Liver (tissue), 9 donors: ENCODE measurements around the gene LIMS1. TPM values are rescaled to one million over a fixed set of nuclear protein-coding genes. Genes with fewer than 3 reads are reported as not detected.

Experiments
- DNase-seq: peaks from one replicate; pipeline ENCODE4 v3.0.0-alpha.2; 2017; ENCODE audit warnings: low spot score
- H3K27ac ChIP-seq, 2 donors: one replicate each; pipeline ENCODE4 v1.7.0; 2013; ENCODE audit warnings: inconsistent platforms in 2 of 2, low read length in 2 of 2, control low read depth in 1 of 2, low read depth in 1 of 2, mild to moderate bottlenecking in 1 of 2
- H3K27me3 ChIP-seq, 4 donors: one replicate each; pipeline versions ENCODE4 v1.6.1 to v1.7.0; 2013; ENCODE audit warnings: low read length in 3 of 4, inconsistent platforms in 1 of 4, mild to moderate bottlenecking in 1 of 4, moderate library complexity in 1 of 4; ENCODE audit not compliant: control insufficient read depth in 4 of 4, insufficient read depth in 4 of 4
- H3K36me3 ChIP-seq, 4 donors: one replicate each; pipeline versions ENCODE4 v1.6.1 to v1.7.0; 2013; ENCODE audit warnings: low read length in 3 of 4, mild to moderate bottlenecking in 3 of 4, low read depth in 1 of 4, moderate library complexity in 1 of 4; ENCODE audit not compliant: control insufficient read depth in 4 of 4, insufficient read depth in 3 of 4
- H3K4me1 ChIP-seq, 4 donors: one replicate each; pipeline versions ENCODE4 v1.6.1 to v1.7.0; 2013; ENCODE audit warnings: low read length in 3 of 4, mild to moderate bottlenecking in 3 of 4, moderate library complexity in 1 of 4; ENCODE audit not compliant: control insufficient read depth in 4 of 4, insufficient read depth in 4 of 4
- H3K4me3 ChIP-seq, 3 donors: one replicate each; pipeline versions ENCODE4 v1.6.1 to v1.7.0; 2013; ENCODE audit warnings: low read length in 3 of 3, control low read depth in 1 of 3, low read depth in 1 of 3, mild to moderate bottlenecking in 1 of 3
- H3K9ac ChIP-seq, 2 donors: one replicate each; pipeline ENCODE4 v1.7.0; 2013; ENCODE audit warnings: low read length in 2 of 2, mild to moderate bottlenecking in 2 of 2, moderate library complexity in 2 of 2, control low read depth in 1 of 2, low read depth in 1 of 2
- H3K9me3 ChIP-seq, 4 donors: one replicate each; pipeline versions ENCODE4 v1.6.1 to v1.7.0; 2013; ENCODE audit warnings: low read length in 3 of 4; ENCODE audit not compliant: control insufficient read depth in 4 of 4
- EGR1 ChIP-seq, 2 donors: IDR thresholded peaks; 2 replicates each; pipeline ENCODE4 v1.6.1; 2016 to 2018; ENCODE audit warnings: antibody characterized with exemption in 2 of 2, low read depth in 2 of 2
- FOXA1 ChIP-seq: IDR thresholded peaks from 2 replicates; pipeline ENCODE4 v1.6.1; 2016; ENCODE audit warnings: antibody characterized with exemption
- FOXA2 ChIP-seq: IDR thresholded peaks from 2 replicates; pipeline ENCODE4 v1.6.1; 2016; ENCODE audit warnings: antibody characterized with exemption
- GABPA ChIP-seq, 2 donors: IDR thresholded peaks in 1 of 2; conservative IDR thresholded peaks in 1 of 2; 2 replicates each; pipeline ENCODE4 v1.6.1; 2016; ENCODE audit warnings: antibody characterized with exemption in 2 of 2, mild to moderate bottlenecking in 1 of 2, moderate library complexity in 1 of 2
- HNF4A ChIP-seq, 2 donors: conservative IDR thresholded peaks; 2 replicates each; pipeline ENCODE4 v1.6.1; 2016; ENCODE audit warnings: antibody characterized with exemption in 2 of 2, mild to moderate bottlenecking in 2 of 2
- HNF4G ChIP-seq: IDR thresholded peaks from 2 replicates; pipeline ENCODE4 v1.6.1; 2016; ENCODE audit warnings: antibody characterized with exemption
- JUND ChIP-seq, 2 donors: IDR thresholded peaks; 2 replicates each; pipeline ENCODE4 v1.6.1; 2016; ENCODE audit warnings: antibody characterized with exemption in 2 of 2
- NR2F2 ChIP-seq: IDR thresholded peaks from 2 replicates; pipeline ENCODE4 v1.6.1; 2016; ENCODE audit warnings: antibody characterized with exemption
- RAD21 ChIP-seq, 2 donors: IDR thresholded peaks; 2 replicates each; pipeline ENCODE4 v1.6.1; 2016; ENCODE audit warnings: antibody characterized with exemption in 2 of 2, mild to moderate bottlenecking in 2 of 2
- RXRA ChIP-seq, 2 donors: IDR thresholded peaks; 2 replicates each; pipeline ENCODE4 v1.6.1; 2017 to 2018; ENCODE audit warnings: antibody characterized with exemption in 2 of 2, mild to moderate bottlenecking in 1 of 2
- SP1 ChIP-seq: IDR thresholded peaks from 2 replicates; pipeline ENCODE4 v1.6.1; 2018; ENCODE audit warnings: antibody characterized with exemption, mild to moderate bottlenecking
- TAF1 ChIP-seq: conservative IDR thresholded peaks from 2 replicates; pipeline ENCODE4 v1.6.1; 2016; ENCODE audit warnings: antibody characterized with exemption, mild to moderate bottlenecking
- YY1 ChIP-seq: IDR thresholded peaks from 2 replicates; pipeline ENCODE4 v1.6.1; 2016; ENCODE audit warnings: antibody characterized with exemption, mild to moderate bottlenecking
- WGBS: extraction: QIAGEN DNeasy Blood & Tissue Kit; methylation state at CpG from one replicate; pipeline ENCODE4 v1.1.7; 2013; 5-methylcytosine and 5-hydroxymethylcytosine counted together
- polyA plus RNA-seq, 2 donors: library from polyadenylated mRNA; stranded (reverse) in 1 of 2; unstranded in 1 of 2; fragments of 200-250 nt in 1 of 2; fragments of >200 nt in 1 of 2; fragmentation: Nextera tagmentation in 1 of 2; extraction: Ambion mirVana in 1 of 2; gene quantifications; one replicate each; pipeline versions ENCODE4 v1.2.1 to v1.2.3, GENCODE V29; 2013 to 2015
- total RNA-seq, 2 donors: library from RNA; depleted of rRNA; stranded (reverse); fragments of >200 nt; gene quantifications; one replicate each; pipeline ENCODE4 v1.2.3, GENCODE V29; 2014
- TF ChIP-seq, protein P1 (sequence below): IDR thresholded peaks from 2 replicates; pipeline ENCODE4 v1.6.1; 2016; ENCODE audit warnings: antibody characterized with exemption
- TF ChIP-seq, protein P2 (sequence below): IDR thresholded peaks from 2 replicates; pipeline ENCODE4 v1.6.1; 2016; ENCODE audit warnings: antibody characterized with exemption
- TF ChIP-seq, protein P3 (sequence below): IDR thresholded peaks from 2 replicates; pipeline ENCODE4 v1.6.1; 2016; ENCODE audit warnings: antibody characterized with exemption, mild to moderate bottlenecking
- TF ChIP-seq, protein P4 (sequence below): IDR thresholded peaks from 2 replicates; pipeline ENCODE4 v1.6.1; 2016; ENCODE audit warnings: antibody characterized with exemption
- TF ChIP-seq, protein P5 (sequence below): fragments of 150-350 bp; IDR thresholded peaks from 2 replicates; pipeline ENCODE4 v1.5.1; 2017; ENCODE audit warnings: improper control_type of control experiment, low read depth, low read length; ENCODE audit not compliant: missing input control
- donor health status: healthy.
- donor health status: healthy.
- donor health status: healthy.
- donor health status: healthy.
- donor health status: healthy.

Gene LIMS1
- total and polyA plus RNA-seq, 4 donors, result 10.2 to 37.1 (median 22.1) TPM

DNA sequence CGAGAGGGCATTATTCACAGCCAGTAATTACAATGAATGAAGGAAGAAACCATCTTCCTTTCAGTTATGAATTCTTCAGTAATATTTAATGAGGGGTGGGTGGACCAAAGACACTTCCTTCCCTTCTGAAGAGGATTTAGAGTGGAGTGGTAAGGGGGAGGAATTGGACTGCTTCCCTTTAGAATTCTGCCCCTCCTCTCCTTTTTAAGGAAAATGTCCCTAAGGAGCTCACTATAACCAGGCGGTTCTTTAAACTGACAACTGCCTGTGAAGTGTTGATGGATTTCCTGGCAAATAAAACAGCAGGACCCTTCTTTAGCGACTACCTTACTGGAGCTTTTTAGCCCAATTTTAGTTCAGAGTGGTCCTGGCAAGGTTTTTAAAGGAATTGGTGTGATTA lies 86.4 kb downstream of the LIMS1 start:
- no peak overlapping the region for H3K27ac ChIP-seq
- no peak overlapping the region for H3K4me3 ChIP-seq
- H3K9me3 ChIP-seq, result no peaks in the 10 kb centered on the region
- H3K4me1 ChIP-seq, result peaks cover 0 to 6% (median under 1%) of the 10 kb centered on the region in 4 donors
- H3K27me3 ChIP-seq, result no peaks in the 10 kb centered on the region
- no peak for DNase-seq
- H3K36me3 ChIP-seq, result no peaks in the 10 kb centered on the region
- TF ChIP-seq HNF4G (no peak), EGR1 (IDR thresholded peaks at IDR 0.05; ENCODE audit: low read depth in 2 of 2) (no peak), RXRA (IDR thresholded peaks at IDR 0.05) (no peak), TAF1 (no peak), FOXA1 (no peak), RAD21 (IDR thresholded peaks at IDR 0.05) (no peak), SP1 (no peak), NR2F2 (no peak), JUND (IDR thresholded peaks at IDR 0.05) (no peak)
- TF ChIP-seq, protein P1, sequence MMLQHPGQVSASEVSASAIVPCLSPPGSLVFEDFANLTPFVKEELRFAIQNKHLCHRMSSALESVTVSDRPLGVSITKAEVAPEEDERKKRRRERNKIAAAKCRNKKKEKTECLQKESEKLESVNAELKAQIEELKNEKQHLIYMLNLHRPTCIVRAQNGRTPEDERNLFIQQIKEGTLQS, result no peak
- TF ChIP-seq, protein P2, sequence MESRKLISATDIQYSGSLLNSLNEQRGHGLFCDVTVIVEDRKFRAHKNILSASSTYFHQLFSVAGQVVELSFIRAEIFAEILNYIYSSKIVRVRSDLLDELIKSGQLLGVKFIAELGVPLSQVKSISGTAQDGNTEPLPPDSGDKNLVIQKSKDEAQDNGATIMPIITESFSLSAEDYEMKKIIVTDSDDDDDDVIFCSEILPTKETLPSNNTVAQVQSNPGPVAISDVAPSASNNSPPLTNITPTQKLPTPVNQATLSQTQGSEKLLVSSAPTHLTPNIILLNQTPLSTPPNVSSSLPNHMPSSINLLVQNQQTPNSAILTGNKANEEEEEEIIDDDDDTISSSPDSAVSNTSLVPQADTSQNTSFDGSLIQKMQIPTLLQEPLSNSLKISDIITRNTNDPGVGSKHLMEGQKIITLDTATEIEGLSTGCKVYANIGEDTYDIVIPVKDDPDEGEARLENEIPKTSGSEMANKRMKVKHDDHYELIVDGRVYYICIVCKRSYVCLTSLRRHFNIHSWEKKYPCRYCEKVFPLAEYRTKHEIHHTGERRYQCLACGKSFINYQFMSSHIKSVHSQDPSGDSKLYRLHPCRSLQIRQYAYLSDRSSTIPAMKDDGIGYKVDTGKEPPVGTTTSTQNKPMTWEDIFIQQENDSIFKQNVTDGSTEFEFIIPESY, result no peak
- TF ChIP-seq, protein P3, sequence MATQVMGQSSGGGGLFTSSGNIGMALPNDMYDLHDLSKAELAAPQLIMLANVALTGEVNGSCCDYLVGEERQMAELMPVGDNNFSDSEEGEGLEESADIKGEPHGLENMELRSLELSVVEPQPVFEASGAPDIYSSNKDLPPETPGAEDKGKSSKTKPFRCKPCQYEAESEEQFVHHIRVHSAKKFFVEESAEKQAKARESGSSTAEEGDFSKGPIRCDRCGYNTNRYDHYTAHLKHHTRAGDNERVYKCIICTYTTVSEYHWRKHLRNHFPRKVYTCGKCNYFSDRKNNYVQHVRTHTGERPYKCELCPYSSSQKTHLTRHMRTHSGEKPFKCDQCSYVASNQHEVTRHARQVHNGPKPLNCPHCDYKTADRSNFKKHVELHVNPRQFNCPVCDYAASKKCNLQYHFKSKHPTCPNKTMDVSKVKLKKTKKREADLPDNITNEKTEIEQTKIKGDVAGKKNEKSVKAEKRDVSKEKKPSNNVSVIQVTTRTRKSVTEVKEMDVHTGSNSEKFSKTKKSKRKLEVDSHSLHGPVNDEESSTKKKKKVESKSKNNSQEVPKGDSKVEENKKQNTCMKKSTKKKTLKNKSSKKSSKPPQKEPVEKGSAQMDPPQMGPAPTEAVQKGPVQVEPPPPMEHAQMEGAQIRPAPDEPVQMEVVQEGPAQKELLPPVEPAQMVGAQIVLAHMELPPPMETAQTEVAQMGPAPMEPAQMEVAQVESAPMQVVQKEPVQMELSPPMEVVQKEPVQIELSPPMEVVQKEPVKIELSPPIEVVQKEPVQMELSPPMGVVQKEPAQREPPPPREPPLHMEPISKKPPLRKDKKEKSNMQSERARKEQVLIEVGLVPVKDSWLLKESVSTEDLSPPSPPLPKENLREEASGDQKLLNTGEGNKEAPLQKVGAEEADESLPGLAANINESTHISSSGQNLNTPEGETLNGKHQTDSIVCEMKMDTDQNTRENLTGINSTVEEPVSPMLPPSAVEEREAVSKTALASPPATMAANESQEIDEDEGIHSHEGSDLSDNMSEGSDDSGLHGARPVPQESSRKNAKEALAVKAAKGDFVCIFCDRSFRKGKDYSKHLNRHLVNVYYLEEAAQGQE, result no peak
- TF ChIP-seq, protein P4, sequence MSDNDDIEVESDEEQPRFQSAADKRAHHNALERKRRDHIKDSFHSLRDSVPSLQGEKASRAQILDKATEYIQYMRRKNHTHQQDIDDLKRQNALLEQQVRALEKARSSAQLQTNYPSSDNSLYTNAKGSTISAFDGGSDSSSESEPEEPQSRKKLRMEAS, result no peak
- TF ChIP-seq, protein P5, sequence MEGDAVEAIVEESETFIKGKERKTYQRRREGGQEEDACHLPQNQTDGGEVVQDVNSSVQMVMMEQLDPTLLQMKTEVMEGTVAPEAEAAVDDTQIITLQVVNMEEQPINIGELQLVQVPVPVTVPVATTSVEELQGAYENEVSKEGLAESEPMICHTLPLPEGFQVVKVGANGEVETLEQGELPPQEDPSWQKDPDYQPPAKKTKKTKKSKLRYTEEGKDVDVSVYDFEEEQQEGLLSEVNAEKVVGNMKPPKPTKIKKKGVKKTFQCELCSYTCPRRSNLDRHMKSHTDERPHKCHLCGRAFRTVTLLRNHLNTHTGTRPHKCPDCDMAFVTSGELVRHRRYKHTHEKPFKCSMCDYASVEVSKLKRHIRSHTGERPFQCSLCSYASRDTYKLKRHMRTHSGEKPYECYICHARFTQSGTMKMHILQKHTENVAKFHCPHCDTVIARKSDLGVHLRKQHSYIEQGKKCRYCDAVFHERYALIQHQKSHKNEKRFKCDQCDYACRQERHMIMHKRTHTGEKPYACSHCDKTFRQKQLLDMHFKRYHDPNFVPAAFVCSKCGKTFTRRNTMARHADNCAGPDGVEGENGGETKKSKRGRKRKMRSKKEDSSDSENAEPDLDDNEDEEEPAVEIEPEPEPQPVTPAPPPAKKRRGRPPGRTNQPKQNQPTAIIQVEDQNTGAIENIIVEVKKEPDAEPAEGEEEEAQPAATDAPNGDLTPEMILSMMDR, result no peak
- WGBS, result 79% methylated on average over 3 of the region's 3 CpGs
- no peak overlapping the region for H3K9ac ChIP-seq

DNA sequence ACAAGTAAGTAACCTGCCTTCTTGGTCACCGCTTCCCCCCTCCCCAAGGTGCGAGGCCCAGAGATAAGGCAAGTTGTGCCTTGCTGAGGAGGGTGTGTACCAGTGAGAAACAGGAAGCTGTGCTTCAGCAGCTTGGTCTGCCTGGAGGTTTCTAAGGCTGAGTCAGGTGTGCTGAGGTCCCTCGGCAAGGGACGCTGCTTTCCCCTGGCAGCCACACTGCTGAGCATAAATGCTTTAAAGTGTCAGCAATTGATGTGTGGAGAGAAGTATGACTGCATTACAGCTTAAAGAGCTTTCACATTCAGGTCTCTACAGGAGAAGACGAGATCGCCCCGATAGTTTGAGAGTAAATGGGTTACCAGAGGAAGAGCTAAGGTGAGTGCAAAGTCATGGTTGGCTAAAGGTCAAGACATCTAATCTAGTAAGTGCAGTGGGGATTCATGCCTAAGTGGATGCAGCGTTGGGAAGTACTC lies 86.9 kb downstream of the LIMS1 start:
- Histone ChIP-seq H3K4me1 (peaks cover 0 to 6% (median under 1%) of the 10 kb centered on the region in 4 donors), H3K27me3 (no peaks in the 10 kb centered on the region), H3K9ac (no peak overlapping the region), H3K36me3 (no peaks in the 10 kb centered on the region), H3K4me3 (no peak overlapping the region), H3K9me3 (no peaks in the 10 kb centered on the region), H3K27ac (no peak overlapping the region)
- TF ChIP-seq FOXA1 (no peak), EGR1 (IDR thresholded peaks at IDR 0.05; ENCODE audit: low read depth in 2 of 2) (no peak), FOXA2 (no peak), NR2F2 (no peak), HNF4A (conservative IDR thresholded peaks at IDR 0.05) (no peak), JUND (IDR thresholded peaks at IDR 0.05) (no peak), TAF1 (no peak), HNF4G (no peak), RXRA (IDR thresholded peaks at IDR 0.05) (no peak), SP1 (no peak), GABPA (IDR thresholded peaks at IDR 0.05 in 1 of 2, conservative IDR thresholded peaks at IDR 0.05 in 1 of 2) (no peak), RAD21 (IDR thresholded peaks at IDR 0.05) (no peak), YY1 (no peak)
- TF ChIP-seq, protein P1, result no peak
- TF ChIP-seq, protein P2, result no peak
- TF ChIP-seq, protein P5, result no peak
- TF ChIP-seq, protein P4, result no peak
- DNase-seq, result no peak
- WGBS, result 71% methylated on average over 8 of the region's 8 CpGs
